ENCODE measurements around the gene PCSK6.

GRCh38 chr15:101538996-101539395, 49.5 kb upstream of the PCSK6 start:
- TF ChIP-seq CTCF (IDR thresholded peaks at IDR 0.05; ENCODE audit: insufficient read depth, low read depth, low read length) (no peak), EZH2 (IDR thresholded peaks at IDR 0.05; ENCODE audit: insufficient read depth, low read length) (no peak)
